ENCODE data around the gene CDKAL1.

Gene CDKAL1

GRCh38 chr6:20996099-20996498 is 461.8 kb downstream of the CDKAL1 start:
- no peak for DNase-seq

- DNase-seq, result no peak
These were observed 463.0 kb downstream of the CDKAL1 start for GRCh38 chr6:20997143-20997769.

- no peak for DNase-seq
These were observed 463.5 kb downstream of the CDKAL1 start for GRCh38 chr6:20997770-20998147.

- no peak for DNase-seq
These were observed 464.6 kb downstream of the CDKAL1 start for GRCh38 chr6:20998748-20999448.

GRCh38 chr6:21000331-21000801 is 466.1 kb downstream of the CDKAL1 start:
- DNase-seq, result no peak

GRCh38 chr6:21001736-21002135 is 467.5 kb downstream of the CDKAL1 start:
- DNase-seq, result no peak

GRCh38 chr6:21003780-21004541 is 469.7 kb downstream of the CDKAL1 start:
- no peak for DNase-seq

GRCh38 chr6:21005816-21006570 is 471.7 kb downstream of the CDKAL1 start:
- no peak for DNase-seq

- no peak for DNase-seq
These were observed 485.4 kb downstream of the CDKAL1 start for GRCh38 chr6:21019614-21020013.

- no peak for DNase-seq
These were observed 488.3 kb downstream of the CDKAL1 start for GRCh38 chr6:21022343-21023107.

GRCh38 chr6:21023210-21023609 is 489.0 kb downstream of the CDKAL1 start:
- DNase-seq, result no peak

GRCh38 chr6:21024616-21025015 is 490.4 kb downstream of the CDKAL1 start:
- DNase-seq, result no peak

GRCh38 chr6:21026576-21027273 is 492.5 kb downstream of the CDKAL1 start:
- DNase-seq, result no peak

GRCh38 chr6:21027507-21027906 is 493.2 kb downstream of the CDKAL1 start:
- no peak for DNase-seq

GRCh38 chr6:21031182-21031581 is 496.9 kb downstream of the CDKAL1 start:
- DNase-seq, result no peak

GRCh38 chr6:21033084-21033483 is 498.8 kb downstream of the CDKAL1 start:
- no peak for DNase-seq

GRCh38 chr6:21033575-21034026 is 499.3 kb downstream of the CDKAL1 start:
- no peak for DNase-seq

GRCh38 chr6:21034345-21034744 is 500.1 kb downstream of the CDKAL1 start:
- no peak for DNase-seq

GRCh38 chr6:21037453-21037852 is 503.2 kb downstream of the CDKAL1 start:
- no peak for DNase-seq

GRCh38 chr6:21039926-21040325 is 505.7 kb downstream of the CDKAL1 start:
- DNase-seq, result no peak

GRCh38 chr6:21045135-21045700 is 511.0 kb downstream of the CDKAL1 start:
- no peak for DNase-seq
